NCI-H1417 (cell line): ENCODE results near the gene MND1.

Experiments
- DNase-seq, 3 experiments: peaks; one replicate each; lab custom pipeline; 2025; lab: John Stamatoyannopoulos, UW

Gene MND1

DNA sequence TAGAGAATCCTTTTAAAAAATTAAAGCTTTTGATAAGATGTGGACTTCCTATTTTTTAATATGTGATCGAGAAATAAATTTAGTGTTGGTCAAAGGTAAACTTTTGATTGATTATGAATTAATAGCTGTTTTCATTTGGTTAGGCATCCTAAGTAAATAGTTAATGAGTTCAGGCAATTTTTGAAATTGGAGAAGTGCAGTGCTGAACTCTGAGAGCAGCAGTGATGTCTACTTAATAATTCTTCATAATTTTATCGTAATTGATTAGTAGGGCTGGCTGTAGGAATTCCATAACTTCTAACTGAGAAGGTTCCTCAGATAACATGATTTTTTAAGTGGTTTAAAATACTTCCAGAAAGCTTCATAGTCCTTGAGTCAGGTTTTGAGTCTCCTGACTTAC, 1.5 kb downstream of the MND1 start:
- DNase-seq: no peak

DNA sequence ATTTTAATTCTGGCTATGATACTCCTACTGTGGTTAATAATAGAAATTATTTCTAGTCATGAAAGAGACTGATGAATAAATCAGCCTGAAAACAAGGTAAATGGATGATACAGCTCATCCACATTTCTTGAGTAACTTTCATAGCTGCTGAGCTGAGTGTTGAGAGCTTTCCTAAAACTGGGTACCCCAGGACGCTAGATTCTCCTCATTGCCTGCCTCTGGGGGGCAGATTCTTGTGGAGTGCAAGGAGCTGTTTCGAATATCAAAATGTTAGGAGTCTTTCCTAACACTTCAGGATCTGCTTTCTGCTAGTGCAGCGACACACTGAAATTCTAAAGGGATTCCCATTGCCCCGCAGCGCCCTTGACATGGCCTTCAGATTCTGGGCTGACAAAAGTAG, 2.1 kb downstream of the MND1 start:
- DNase-seq: no peak

DNA sequence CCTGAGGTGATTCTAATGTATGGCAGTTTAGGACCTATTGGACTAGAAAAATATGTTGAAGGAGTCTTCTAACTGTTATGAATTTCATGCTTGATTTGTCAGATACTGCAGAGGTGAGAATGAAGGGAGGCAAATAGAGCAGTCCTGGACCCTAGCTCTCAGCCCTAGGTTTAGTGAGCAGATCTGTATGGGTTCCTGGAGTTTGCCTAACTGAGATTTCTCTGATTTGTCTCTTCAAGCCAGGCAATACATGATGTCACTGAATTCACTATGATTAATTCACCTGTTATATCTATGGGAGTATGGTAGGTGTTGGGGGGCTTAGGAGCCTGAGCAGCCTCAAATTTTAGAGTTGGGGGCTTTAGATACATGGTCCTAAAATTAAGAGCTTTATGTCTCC, 2.6 kb downstream of the MND1 start:
- DNase-seq: no peak

DNA sequence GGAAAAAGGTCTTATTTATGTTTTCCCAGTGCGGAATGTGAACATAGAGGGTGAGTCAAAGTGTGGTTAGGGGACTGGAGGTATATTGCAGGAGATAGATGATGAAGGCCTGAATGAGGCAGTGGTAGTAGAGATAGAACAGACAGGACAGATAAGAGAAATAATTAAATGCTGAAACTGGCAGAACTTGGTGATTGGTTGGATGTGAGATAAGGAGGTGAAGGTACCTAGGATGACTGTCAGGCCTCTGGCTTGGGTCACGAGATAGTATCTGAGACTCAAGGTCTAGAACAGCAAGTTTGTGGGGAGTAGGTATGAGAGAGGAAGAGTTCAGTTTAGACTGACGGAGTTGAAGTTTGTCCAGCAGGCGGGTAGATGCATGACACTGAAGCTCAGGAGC, 3.5 kb downstream of the MND1 start:
- no peak for DNase-seq

DNA sequence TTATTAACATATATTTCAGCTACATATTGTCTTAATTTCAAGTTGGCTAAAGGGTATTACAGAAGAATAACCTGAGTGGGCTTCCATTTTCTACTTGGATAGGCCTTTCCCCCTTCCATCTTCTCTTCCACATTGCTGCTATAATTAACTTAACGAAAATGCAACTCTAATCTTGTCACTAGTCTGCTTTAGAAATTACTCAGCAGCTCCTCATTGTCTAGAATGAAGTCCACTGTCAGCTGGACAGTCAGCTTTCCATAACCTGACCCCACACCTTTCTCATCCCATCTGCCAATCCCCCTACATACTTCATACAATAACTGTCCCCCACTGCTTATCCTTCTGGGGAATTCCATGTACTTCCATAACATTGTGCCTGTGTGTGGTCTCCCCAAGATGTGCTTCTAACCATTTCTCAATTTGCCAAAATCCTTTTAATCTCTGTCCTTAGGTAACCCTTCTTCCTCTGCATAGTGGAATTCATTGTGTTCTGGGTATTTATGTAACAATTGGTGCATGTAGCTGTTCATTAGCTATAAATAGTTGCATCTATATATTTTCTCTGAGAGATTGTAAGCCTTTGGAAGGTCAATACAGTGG, 4.8 kb downstream of the MND1 start:
- DNase-seq: no peak

DNA sequence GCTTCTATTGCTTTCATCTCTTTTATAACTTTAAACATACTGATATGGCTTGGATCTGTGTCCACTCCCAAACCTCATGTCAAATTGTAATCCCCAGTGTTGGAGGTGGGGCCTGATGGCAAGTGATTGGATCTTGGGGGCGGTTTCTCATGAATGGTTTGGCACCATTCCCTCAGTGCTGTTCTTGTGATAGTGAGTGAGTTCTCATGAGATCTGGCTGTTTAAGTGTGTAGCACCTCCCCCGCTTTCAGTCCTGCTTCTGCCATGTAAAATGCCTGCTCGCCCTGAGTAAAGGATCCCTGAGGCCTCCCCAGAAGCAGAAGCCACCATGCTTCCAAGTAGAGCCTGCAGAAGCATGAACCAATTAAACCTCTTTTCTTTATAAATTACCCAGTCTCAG, 17.7 kb downstream of the MND1 start:
- no peak for DNase-seq

DNA sequence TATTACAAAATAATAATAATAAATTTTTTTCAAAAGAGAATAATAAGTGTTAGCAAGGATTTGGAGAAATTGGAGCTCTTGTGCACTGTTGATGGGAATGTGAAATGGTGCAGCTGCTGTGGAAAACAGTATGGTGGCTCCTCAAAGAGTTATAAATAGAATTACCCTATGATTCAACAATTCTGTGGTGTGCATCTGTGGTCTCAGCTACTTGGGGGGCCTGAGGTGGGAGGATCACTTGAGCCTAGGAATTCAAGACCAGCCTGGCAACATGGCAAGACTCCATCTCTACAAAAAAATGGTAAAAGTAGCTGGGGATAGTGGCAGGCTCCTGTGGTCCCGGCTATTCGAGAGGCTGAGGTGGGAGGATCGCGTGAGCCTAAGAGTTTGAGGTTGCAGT, 19.6 kb downstream of the MND1 start:
- no peak for DNase-seq

DNA sequence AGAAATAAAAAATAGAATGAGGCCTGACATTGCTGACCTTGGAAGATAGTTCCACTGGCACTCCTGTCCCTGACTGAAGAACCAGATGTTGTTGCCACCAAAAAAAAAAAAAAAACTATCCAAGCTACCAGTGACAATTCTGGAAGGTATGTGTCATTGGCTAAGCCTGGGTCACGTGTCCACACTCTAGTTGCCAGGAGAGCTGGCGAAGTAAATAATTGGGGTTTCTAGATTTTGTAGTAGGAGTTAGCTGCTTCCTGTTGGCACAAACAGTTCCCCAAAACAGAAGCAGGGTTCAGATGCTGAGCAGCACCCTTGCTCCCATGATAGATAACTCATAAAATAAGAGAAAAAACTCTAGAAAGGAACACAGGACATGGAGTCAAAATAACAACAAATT, 20.5 kb downstream of the MND1 start:
- no peak for DNase-seq

DNA sequence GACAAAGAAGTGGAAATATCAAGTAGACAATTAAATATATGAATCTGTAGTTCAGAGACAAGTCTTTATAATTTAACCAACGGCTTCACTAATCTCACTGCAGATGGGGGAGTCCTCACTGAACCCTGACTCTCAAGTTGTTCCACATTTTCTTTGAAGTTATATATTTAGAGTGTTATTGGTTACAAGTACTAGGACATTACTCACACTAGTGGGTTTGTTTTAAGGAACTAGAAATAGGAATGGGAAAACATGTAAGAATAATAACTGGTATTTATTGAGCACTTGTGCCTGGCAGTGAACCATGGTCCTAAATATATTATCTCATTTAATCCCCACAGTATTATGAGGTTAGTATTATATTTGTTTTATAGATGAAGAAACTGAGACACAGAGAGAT, 22.0 kb downstream of the MND1 start:
- no peak for DNase-seq

DNA sequence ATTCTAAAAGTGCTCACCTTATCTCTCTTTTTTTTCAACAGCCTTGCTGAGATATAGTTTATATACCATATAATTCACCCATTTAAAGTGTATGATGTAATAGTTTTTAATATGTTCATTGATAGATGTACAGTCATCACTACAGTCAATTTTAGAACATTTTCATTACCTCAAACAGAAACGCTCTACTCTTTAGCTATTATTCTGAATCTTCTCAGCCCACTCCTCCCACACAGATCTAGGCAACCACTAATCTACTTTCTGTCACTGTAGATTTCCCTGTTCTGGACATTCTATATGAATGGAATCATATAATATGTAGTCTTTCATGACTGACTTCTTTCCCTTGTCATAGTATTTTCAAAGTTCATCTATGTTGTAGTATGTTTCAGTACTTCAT, 22.6 kb downstream of the MND1 start:
- no peak for DNase-seq

DNA sequence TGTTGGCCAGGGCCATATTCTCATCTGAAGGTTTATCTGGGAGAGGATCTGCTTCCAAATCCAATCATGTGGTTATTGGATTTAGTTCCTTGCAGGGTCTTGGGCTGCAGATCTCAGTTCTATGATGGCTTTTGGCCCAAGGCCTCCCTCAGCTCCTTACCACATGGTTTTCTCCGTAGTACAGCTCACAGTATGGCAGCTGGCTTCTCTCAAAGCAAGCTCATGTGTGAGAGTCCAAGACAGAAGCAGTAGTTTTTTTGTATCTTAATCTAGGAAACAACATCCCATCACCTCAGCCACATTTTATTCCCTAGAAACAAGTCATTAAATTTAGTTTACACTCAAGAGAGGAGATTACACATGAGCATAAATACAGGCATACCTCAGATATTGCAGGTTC, 24.5 kb downstream of the MND1 start:
- no peak for DNase-seq

DNA sequence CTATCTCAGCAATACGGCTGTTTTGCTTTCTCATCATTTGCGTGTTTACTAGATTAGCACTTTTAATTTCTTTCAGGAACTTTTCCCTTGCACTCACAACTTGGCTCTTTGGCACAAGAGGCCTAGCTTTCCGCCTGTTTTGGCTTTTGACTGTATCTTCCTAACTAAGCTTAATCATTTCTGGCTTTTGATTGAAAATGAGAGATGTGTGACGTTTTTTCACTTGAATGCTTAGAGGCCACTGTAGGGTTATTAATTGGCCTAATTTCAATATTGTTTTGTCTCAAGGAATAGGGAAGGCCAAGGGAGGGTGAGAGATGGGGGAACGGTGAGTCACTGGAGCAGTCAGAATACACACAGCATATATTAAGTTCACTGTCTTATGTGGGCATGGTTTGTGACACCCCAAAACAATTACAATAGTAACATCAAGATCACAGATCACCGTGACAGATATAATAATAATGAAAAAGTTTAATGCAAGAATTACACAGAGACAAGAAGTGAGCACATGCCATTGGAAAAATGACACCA, 27.3 kb downstream of the MND1 start:
- no peak for DNase-seq

DNA sequence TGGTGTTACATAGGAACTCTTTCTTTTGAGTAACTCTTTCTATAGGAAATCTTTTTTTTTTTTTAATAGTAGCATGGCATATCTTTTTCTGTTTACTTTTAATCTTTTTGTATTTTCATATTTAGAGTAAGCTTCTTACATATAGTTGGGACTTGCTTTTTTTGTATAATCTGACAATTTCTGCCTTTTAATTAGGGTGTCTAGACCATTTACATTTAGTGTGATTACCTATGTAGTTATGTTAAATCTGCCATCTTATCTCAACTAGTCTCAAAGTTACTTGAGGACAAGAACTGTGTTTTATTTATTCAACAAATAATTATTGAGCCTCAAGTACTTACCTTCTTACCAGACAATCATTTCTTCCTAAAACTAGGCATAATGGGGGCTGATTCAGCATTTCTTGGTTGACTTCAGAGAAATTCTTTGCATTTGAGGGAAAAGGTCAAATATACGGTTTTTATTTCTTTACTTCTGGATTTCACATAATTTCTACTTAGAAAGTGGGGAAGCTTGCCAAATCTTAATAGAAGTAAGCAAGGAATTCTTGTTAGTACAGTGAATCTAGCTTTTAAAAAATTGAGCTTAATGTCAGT, 28.6 kb downstream of the MND1 start:
- no peak for DNase-seq

DNA sequence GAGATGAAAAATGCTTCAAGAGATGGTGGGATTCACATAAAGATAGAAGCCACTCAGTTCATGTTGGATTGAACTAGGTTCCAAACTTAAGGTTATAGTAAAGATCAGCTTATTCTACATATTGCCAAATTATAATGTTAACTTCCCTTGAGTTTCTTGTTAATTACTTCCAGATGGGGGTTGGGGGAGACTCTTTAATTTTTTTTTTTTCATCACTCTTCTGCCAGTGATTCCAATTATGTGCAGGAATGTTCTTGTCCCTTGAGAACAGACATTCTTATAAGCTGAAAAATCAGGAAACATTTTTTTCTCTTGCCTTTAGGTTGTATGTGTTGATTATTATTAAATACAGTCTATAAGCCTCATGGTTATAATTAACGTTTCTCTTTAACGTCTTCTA, 30.0 kb downstream of the MND1 start:
- DNase-seq: no peak

DNA sequence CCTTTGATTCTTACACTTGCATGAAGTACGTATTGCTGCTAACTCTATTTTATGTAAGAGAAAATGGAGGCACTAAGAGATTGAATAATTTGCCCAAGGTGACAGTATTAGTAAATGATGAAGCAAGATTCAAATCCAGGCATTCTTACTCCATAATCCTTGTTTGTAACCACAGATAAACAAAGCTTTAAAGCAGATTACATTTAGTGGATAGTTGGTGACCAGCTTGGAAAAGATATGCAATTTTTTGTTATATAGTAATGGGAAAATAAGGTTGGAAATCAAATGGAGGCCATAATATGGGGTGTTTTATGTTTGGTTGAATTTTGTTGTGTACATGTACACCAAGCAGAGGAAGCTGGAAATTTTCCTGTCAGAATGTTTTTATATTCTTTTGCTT, 30.8 kb downstream of the MND1 start:
- DNase-seq: no peak

DNA sequence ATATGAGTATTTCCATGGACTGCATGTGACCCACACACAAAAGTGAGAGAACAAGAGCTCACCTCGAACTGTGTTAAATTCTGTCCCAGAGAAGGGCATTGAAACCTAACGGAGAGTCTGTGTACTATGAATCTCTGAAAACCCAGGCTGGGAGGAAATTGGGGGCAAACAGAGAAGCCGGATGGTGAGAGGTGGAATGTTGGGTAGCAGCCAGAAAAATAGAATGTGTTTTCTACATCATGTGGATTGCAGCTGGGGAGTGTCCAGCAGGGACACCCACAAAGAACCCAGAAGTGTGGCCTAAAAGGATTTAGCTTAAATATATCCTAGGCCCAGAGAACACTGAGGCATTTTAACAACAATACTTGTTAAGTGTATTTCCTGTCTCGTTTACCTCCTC, 38.6 kb downstream of the MND1 start:
- DNase-seq: no peak

DNA sequence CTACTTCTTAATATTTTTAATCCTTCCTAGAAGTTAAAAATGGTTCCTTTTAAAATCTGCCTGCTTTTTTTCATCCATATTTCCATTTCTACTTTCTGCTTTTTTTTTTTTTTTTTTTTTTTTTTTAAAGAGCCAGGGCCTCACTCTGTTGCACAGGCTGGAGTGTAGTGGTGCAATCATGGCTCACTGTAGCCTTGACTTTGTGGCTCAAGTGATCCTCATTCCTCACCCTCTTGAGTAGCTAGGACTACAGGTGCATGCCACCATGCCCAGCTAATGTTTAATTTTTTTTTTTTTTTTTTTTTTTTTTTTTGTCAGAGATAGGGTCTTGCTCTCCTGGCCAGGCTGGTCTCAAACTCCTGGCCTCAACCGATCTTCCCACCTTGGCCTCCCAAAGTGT, 39.7 kb downstream of the MND1 start:
- no peak for DNase-seq

DNA sequence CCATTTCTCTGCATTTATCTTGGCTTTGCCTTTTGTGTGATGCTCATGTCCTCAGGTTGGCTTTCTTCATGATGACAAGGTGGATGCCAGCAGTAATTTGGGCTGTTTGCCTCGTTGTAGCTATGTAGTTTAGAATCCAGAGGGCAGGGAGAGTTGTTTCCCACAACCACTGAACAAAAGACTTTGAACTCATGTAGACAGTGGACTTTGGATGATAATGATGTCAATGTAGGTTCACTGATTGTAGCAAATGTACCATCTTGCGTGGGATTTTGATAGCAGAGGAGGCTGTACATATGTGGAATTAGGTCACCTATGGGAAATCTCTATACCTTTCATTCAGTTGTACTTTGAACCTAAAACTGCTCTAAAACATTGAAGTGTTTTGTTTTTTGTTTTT, 41.3 kb downstream of the MND1 start:
- DNase-seq: no peak

DNA sequence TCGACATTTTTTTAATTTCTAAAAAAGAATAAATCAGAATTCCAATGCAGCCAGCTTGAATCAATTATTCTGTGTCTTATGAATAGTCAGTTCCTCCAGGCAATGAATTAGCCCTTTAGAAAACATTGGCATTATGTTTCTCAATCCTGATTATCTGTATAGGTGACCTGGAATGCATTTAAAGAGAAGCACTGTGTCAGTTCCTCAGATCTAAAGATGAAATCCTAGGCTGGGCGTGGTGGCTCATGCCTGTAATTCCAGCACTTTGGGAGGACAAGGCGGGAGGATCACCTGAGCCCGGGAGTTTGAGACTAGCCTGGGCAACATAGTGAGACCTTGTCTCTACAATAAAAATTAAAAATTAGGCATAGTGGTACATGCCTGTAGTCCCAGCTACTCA, 43.5 kb downstream of the MND1 start:
- DNase-seq: no peak

DNA sequence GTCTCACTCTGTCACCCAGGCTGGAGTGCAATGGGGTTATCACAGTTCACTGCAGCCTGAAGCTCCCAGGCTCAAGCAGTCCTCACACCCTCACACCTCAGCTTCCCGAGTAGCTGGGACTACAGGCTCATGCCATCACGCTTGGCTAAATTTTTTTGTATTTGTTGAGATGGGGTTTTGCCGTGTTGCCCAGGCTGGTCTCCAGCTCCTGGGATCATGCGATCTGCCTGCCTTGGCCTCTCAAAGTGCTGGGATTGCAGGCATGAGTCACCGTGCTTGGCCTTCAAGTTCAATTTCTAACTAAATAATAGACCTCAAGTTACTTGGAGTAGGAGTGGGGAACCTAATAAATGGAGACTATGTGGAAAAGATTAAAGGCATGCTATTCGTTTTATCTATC, 48.9 kb downstream of the MND1 start:
- no peak for DNase-seq

DNA sequence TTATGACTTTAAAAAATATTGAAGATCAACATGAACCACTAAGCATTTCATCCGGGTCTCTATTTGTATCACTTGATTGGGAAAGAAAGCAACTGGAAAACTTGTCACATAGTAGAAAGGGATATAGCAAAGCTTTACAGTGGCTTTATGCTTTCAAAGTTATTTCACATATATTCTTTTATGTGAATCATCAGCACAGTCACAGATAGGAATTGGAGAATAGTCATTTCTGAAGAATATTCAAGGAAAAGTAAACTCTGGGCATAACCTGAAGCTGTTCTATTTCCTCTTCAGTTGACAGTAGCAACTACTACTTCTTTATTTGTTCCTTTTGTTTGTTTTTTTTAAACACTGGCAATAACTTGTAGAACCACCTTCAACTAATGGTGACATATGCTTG, 50.5 kb downstream of the MND1 start:
- DNase-seq: no peak

DNA sequence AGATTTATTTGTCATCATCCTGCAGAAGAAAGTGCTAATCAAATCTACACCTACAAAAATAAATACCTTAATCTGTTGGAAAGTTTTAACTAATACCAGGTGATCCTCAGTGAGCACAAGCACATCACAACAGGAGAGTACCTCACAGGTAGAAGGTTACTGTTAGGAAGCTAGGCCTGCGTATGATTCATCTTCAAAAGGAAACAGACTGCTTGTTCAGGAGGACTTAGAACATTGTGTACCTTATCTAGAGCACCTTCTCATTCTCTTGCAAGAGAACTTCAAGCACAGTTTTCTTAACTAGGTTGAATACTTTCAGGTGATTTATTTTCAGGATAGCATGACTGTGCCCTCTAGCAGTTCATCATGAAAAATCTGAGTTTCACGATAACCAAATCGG, 54.2 kb downstream of the MND1 start:
- no peak for DNase-seq

DNA sequence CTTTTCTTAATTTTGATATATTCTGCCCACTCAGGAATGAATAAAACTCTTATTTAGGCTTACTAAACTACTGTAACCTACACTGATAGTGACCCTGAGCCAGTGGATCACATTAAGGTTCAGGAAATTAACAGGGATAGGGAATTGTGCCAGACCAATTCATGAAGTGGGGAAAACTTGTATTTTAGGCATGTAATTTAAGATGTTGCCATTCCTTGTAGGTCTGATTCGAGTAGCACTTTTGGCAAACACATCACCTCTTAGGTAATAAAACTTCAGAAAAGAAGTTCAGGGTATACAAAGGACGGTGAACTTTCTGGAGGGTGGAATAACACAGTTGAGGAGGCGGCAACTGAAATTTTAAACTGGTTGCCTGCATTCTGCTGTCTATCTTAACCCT, 54.9 kb downstream of the MND1 start:
- DNase-seq: no peak

DNA sequence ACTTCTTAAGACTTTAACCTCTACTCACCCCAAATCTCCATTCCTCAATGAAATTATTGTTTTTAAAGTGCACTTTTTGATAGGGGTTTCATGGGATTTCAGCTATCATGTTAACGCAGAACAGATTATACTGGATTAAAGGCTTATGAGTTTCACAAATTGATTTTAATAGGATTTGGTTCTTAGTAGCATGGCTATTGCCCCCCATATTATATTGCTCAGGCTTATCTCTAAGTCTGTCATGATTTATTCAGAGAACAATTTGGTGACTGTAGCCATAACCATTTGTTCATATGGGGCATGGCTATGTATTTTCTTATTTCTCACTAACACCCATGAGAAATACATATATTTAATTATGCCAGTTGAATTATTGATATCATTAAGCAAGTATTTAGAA, 57.0 kb downstream of the MND1 start:
- no peak for DNase-seq
